Subcutaneous abdominal adipose tissue (tissue), 5 donors: Measurements from ENCODE around the gene CNTNAP5.

Source experiments
- H3K27ac ChIP-seq: one replicate; pipeline ENCODE4 v1.7.0; 2013; ENCODE audit warnings: low read depth, mild to moderate bottlenecking, inconsistent platforms, low read length, moderate library complexity
- H3K27me3 ChIP-seq, 5 donors: one replicate each; pipeline ENCODE4 v1.7.0; 2013; ENCODE audit warnings: low read length in 5 of 5, inconsistent platforms in 1 of 5; ENCODE audit not compliant: control insufficient read depth in 5 of 5, insufficient read depth in 4 of 5
- H3K36me3 ChIP-seq, 5 donors: one replicate each; pipeline ENCODE4 v1.7.0; 2013; ENCODE audit warnings: low read length in 5 of 5; ENCODE audit not compliant: control insufficient read depth in 5 of 5, insufficient read depth in 5 of 5
- H3K4me1 ChIP-seq, 5 donors: one replicate each; pipeline ENCODE4 v1.7.0; 2013; ENCODE audit warnings: low read length in 5 of 5, mild to moderate bottlenecking in 3 of 5, moderate library complexity in 1 of 5; ENCODE audit not compliant: control insufficient read depth in 5 of 5, insufficient read depth in 5 of 5
- H3K4me3 ChIP-seq, 5 donors: one replicate each; pipeline ENCODE4 v1.7.0; 2013; ENCODE audit warnings: low read length in 5 of 5, low read depth in 1 of 5
- H3K9ac ChIP-seq, 5 donors: one replicate each; pipeline ENCODE4 v1.7.0; 2013; ENCODE audit warnings: low read length in 5 of 5, mild to moderate bottlenecking in 4 of 5, moderate library complexity in 3 of 5
- H3K9me3 ChIP-seq, 5 donors: one replicate each; pipeline ENCODE4 v1.7.0; 2013; ENCODE audit warnings: low read length in 5 of 5; ENCODE audit not compliant: control insufficient read depth in 5 of 5
- donor health status: healthy.
- donor health status: healthy.
- donor health status: healthy.
- donor health status: healthy.
- donor health status: healthy.

The CNTNAP5 gene

GRCh38 chr2:124920448-124920847 lies 895.4 kb downstream of the CNTNAP5 start:
- no peak overlapping the region for H3K27ac ChIP-seq
- H3K4me3 ChIP-seq, result no peak overlapping the region
- no peak overlapping the region for H3K9ac ChIP-seq
- H3K36me3 ChIP-seq, result no peaks in the 10 kb centered on the region
- H3K27me3 ChIP-seq, result no peaks in the 10 kb centered on the region
- H3K9me3 ChIP-seq, result no peaks in the 10 kb centered on the region
- no peaks in the 10 kb centered on the region for H3K4me1 ChIP-seq

- Histone ChIP-seq H3K4me1 (no peaks in the 10 kb centered on the region), H3K27ac (no peak overlapping the region), H3K36me3 (no peaks in the 10 kb centered on the region), H3K4me3 (no peak overlapping the region), H3K9me3 (no peaks in the 10 kb centered on the region), H3K27me3 (no peaks in the 10 kb centered on the region), H3K9ac (no peak overlapping the region)
Measured at GRCh38 chr2:124921191-124921590, 896.1 kb downstream of the CNTNAP5 start.

GRCh38 chr2:124923097-124923496 lies 898.0 kb downstream of the CNTNAP5 start:
- no peak overlapping the region for H3K4me3 ChIP-seq
- H3K4me1 ChIP-seq, result no peaks in the 10 kb centered on the region
- no peak overlapping the region for H3K9ac ChIP-seq
- H3K27me3 ChIP-seq, result no peaks in the 10 kb centered on the region
- H3K9me3 ChIP-seq, result no peaks in the 10 kb centered on the region
- H3K36me3 ChIP-seq, result no peaks in the 10 kb centered on the region
- no peak overlapping the region for H3K27ac ChIP-seq

GRCh38 chr2:124933883-124934282 lies 908.8 kb downstream of the CNTNAP5 start:
- Histone ChIP-seq H3K9me3 (no peaks in the 10 kb centered on the region), H3K4me3 (no peak overlapping the region), H3K9ac (no peak overlapping the region), H3K4me1 (no peaks in the 10 kb centered on the region), H3K27me3 (no peaks in the 10 kb centered on the region), H3K27ac (no peak overlapping the region), H3K36me3 (no peaks in the 10 kb centered on the region)

GRCh38 chr2:124953921-124954320 lies 928.8 kb downstream of the CNTNAP5 start:
- Histone ChIP-seq H3K36me3 (no peaks in the 10 kb centered on the region), H3K9ac (no peak overlapping the region), H3K4me1 (no peaks in the 10 kb centered on the region), H3K9me3 (no peaks in the 10 kb centered on the region), H3K4me3 (no peak overlapping the region), H3K27ac (no peak overlapping the region), H3K27me3 (no peaks in the 10 kb centered on the region)

GRCh38 chr2:124959581-124959980 lies 934.5 kb downstream of the CNTNAP5 start:
- H3K36me3 ChIP-seq, result no peaks in the 10 kb centered on the region
- H3K4me1 ChIP-seq, result no peaks in the 10 kb centered on the region
- no peak overlapping the region for H3K4me3 ChIP-seq
- no peak overlapping the region for H3K27ac ChIP-seq
- no peak overlapping the region for H3K9ac ChIP-seq
- H3K27me3 ChIP-seq, result no peaks in the 10 kb centered on the region
- H3K9me3 ChIP-seq, result no peaks in the 10 kb centered on the region

- no peaks in the 10 kb centered on the region for H3K27me3 ChIP-seq
- no peak overlapping the region for H3K4me3 ChIP-seq
- H3K9ac ChIP-seq, result no peak overlapping the region
- no peak overlapping the region for H3K27ac ChIP-seq
- no peaks in the 10 kb centered on the region for H3K36me3 ChIP-seq
- no peaks in the 10 kb centered on the region for H3K4me1 ChIP-seq
- H3K9me3 ChIP-seq, result no peaks in the 10 kb centered on the region
Measured at GRCh38 chr2:124961132-124961531, 936.0 kb downstream of the CNTNAP5 start.
